Endometrial microvascular endothelial cells (primary cell): ENCODE data around the gene CRB3. TPM values are rescaled to one million over a fixed set of nuclear protein-coding genes. Genes with fewer than 3 reads are reported as not detected.
"Not testable (repeated sequence)": the region's sequence is repeated elsewhere in the genome, so short reads cannot be mapped to it uniquely, and the experiment has no call there.

ENCODE experiments used
- in situ Hi-C: cut with HindIII; loops from 2 replicates; pipeline ENCODE4 v1.10.0; 2017; ENCODE audit warnings: low sequenced_read_pairs, low pct_unique_long_range_greater_than_20kb; ENCODE audit errors: inconsistent ontology term
- total RNA-seq: library from RNA; depleted of rRNA; stranded (reverse); fragments of >200 nt; gene quantifications from one replicate; pipeline ENCODE4 v1.2.3, GENCODE V29; 2015; ENCODE audit errors: inconsistent ontology term

CRB3 gene
- not detected for total RNA-seq

GRCh38 chr19:6464070-6464873, at the start of gene CRB3:
CRB3 (plus strand) TSS chr19:6464271; CDS start chr19:6464702, 431 bp downstream.
- in situ Hi-C loops: no loop called here

- in situ Hi-C loops: no loop called here
These were observed 49.1 kb upstream of the CRB3 start for GRCh38 chr19:6414793-6415590.

GRCh38 chr19:6415591-6416190, 48.4 kb upstream of the CRB3 start:
- in situ Hi-C loops: no loop called here

GRCh38 chr19:6416658-6417405, 47.2 kb upstream of the CRB3 start:
- in situ Hi-C loops: no loop called here

- in situ Hi-C loops: no loop called here
These were observed 46.1 kb upstream of the CRB3 start for GRCh38 chr19:6417713-6418561.

GRCh38 chr19:6418562-6418932, 45.5 kb upstream of the CRB3 start:
- in situ Hi-C loops: no loop called here

GRCh38 chr19:6421075-6422014, 42.7 kb upstream of the CRB3 start:
- in situ Hi-C loops: no loop called here

GRCh38 chr19:6423499-6424194, 40.4 kb upstream of the CRB3 start:
- in situ Hi-C loops: no loop called here

GRCh38 chr19:6424195-6424938, 39.7 kb upstream of the CRB3 start, which contains the start of gene KHSRP:
KHSRP (minus strand) TSS chr19:6424811; CDS start chr19:6424701, 110 bp downstream.
- in situ Hi-C loops: no loop called here

- in situ Hi-C loops: no loop called here
These were observed 38.9 kb upstream of the CRB3 start for GRCh38 chr19:6424939-6425731.

GRCh38 chr19:6425732-6426620, 38.1 kb upstream of the CRB3 start:
- in situ Hi-C loops: no loop called here

- in situ Hi-C loops: no loop called here
These were observed 36.9 kb upstream of the CRB3 start for GRCh38 chr19:6427131-6427530.

GRCh38 chr19:6428692-6429418, 35.2 kb upstream of the CRB3 start:
- in situ Hi-C loops: not testable (repeated sequence)
